Pancreas (tissue), 10 donors: Measurements from ENCODE around the gene ZNF804B. TPM values are rescaled to one million over a fixed set of nuclear protein-coding genes. Genes with fewer than 3 reads are reported as not detected.
A peak's percentile ranks its signal among the peaks of the same experiment; 100 is the strongest.

Experiments
- ATAC-seq, 4 donors: fragments of 200-7000 bp; cut with Tn5 transposase; one replicate each; pipeline versions ENCODE4 v1.8.0 to v1.9.1; 2020; ENCODE audit warnings: mild to moderate bottlenecking in 4 of 4, moderate library complexity in 4 of 4
- DNase-seq, 6 donors: peaks; one replicate each; pipeline ENCODE4 v3.0.0-alpha.2; 2020
- FAIRE-seq: peaks from 2 replicates; lab custom pipeline; 2012; peaks lifted over from hg19 to GRCh38; lab: Jason Lieb, UNC
- H3K27ac ChIP-seq, 4 donors: fragments of 200-600 bp; sonication (generic); 1 replicate in 3 of 4; 2 replicates in 1 of 4; pipeline versions ENCODE4 v1.5.0 to v1.8.0; 2020
- H3K27me3 ChIP-seq, 4 donors: fragments of 200-600 bp; one replicate each; pipeline ENCODE4 v1.8.0; 2021
- H3K36me3 ChIP-seq, 3 donors: fragments of 200-600 bp; sonication (generic) in 1 of 3; one replicate each; pipeline versions ENCODE4 v1.5.0 to v1.8.0; 2020 to 2021
- H3K4me1 ChIP-seq, 3 donors: fragments of 200-600 bp; one replicate each; pipeline ENCODE4 v1.8.0; 2021
- H3K4me3 ChIP-seq, 4 donors: fragments of 200-600 bp; sonication (generic) in 2 of 4; one replicate each; pipeline versions ENCODE4 v1.5.0 to v1.8.0; 2020 to 2021
- H3K9me3 ChIP-seq, 4 donors: fragments of 200-600 bp; one replicate each; pipeline ENCODE4 v1.8.0; 2021
- WGBS, 2 donors: extraction: QIAGEN DNeasy Blood & Tissue Kit; methylation state at CpG; one replicate each; pipeline ENCODE4 v1.1.7; 2013; 5-methylcytosine and 5-hydroxymethylcytosine counted together
- intact Hi-C, 3 donors: fragments of 100-400 bp; cut with DNase I; formaldehyde crosslinking; loops; one replicate each; pipeline versions ENCODE4 v1.11.1 to v1.14.2; 2022
- polyA plus RNA-seq, 2 donors: library from polyadenylated mRNA; stranded (reverse); fragments of 200-250 nt; gene quantifications; one replicate each; pipeline ENCODE4 v1.2.3, GENCODE V29; 2013
- total RNA-seq, 6 donors: library from RNA; stranded (reverse); fragmentation: NEBNext Ultra II Directional in 4 of 6; extraction: Animal tissue kit (Norgen Biotek cat#: 25700) in 4 of 6; gene quantifications; one replicate each; pipeline versions ENCODE4 v1.2.1 to v1.2.4, GENCODE V29; 2021 to 2023
- TF ChIP-seq, protein P1 (sequence below), 4 donors: fragments of 200-600 bp; sonication (generic) in 3 of 4; IDR thresholded peaks; one replicate each; pipeline versions ENCODE4 v1.5.0 to v1.8.0; 2021; ENCODE audit warnings: antibody characterized with exemption in 4 of 4
- donor health status: healthy with polysubstance abuse.
- donor health status: DM: no; HTN: no; CAD: no; lungs with moderate emphysema.
- donor health status: DM: no; HTN: no; CAD: no.
- donor health status: control.
- donor health status: control.
- donor health status: Bipolar disorder and iron deficiency.
- donor health status: DM: yes; HTN: yes; CAD: no.
- donor health status: DM: no; HTN: no; CAD: no.
- donor health status: DM: no; HTN: no; CAD: no.
- donor health status: DM: yes; HTN: yes; CAD: no.

Gene ZNF804B
- total and polyA plus RNA-seq, 8 donors, result 0.14 to 1.1 (median 0.42) TPM; not detected in 1

DNA sequence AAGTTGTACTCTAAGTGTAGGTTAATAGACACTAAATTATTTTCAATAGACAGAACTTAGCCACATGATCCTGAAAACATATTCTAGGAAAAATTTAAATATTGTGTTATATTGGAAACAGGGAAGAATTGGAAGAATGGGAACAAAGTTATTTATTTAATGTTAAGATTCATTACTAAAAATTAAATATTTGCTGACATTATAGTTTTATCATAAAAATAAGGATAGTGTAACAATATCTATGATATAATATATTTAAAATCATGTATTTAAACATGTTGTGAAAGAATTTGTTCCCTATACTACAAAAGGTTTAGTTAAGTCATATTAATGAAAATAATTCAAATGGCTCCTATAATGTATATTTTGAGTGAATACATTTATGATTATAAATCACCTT, 156.1 kb downstream of the ZNF804B start:
- H3K4me1 ChIP-seq, result no peaks in the 10 kb centered on the region
- intact Hi-C loops, result no loop called here
- no peaks in the 10 kb centered on the region for H3K36me3 ChIP-seq
- H3K27ac ChIP-seq, result no peak overlapping the region
- ATAC-seq, result no peak
- FAIRE-seq, result peak; percentile 66
- no peak for DNase-seq
- no peaks in the 10 kb centered on the region for H3K27me3 ChIP-seq
- no peaks in the 10 kb centered on the region for H3K9me3 ChIP-seq
- TF ChIP-seq, protein P1, sequence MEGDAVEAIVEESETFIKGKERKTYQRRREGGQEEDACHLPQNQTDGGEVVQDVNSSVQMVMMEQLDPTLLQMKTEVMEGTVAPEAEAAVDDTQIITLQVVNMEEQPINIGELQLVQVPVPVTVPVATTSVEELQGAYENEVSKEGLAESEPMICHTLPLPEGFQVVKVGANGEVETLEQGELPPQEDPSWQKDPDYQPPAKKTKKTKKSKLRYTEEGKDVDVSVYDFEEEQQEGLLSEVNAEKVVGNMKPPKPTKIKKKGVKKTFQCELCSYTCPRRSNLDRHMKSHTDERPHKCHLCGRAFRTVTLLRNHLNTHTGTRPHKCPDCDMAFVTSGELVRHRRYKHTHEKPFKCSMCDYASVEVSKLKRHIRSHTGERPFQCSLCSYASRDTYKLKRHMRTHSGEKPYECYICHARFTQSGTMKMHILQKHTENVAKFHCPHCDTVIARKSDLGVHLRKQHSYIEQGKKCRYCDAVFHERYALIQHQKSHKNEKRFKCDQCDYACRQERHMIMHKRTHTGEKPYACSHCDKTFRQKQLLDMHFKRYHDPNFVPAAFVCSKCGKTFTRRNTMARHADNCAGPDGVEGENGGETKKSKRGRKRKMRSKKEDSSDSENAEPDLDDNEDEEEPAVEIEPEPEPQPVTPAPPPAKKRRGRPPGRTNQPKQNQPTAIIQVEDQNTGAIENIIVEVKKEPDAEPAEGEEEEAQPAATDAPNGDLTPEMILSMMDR (IDR thresholded peaks at IDR 0.05), result no peak
- no peak overlapping the region for H3K4me3 ChIP-seq

DNA sequence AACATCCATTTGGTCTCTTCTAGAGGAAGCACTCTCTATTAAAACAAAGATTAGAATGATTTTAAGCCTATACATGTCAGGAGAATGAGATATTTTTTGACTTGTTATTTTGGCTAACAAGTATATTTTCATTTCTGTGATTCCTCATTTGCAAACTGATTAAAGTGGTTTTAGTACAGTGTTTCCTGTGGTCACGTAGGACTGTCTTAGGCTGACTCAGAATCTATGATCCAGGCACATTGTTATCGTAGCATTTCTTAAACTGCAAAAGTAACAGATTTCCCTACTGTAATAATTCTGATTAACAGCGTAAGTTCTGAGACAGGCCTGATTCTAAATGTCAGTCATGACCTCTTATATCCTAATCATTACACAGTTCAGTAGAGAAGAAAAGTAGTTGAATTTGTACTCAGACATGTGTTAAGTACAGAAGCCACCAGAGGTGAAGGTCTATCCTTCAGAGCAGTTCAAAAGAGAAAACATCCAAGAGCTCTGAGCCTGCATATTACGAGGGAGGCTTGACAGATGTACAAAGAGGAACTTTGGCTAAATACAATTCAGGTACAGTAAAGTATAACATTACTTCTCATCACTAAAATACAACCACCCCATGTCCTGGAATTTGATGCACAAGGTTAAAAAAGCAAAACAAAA, 160.1 kb downstream of the ZNF804B start:
- no peak overlapping the region for H3K4me3 ChIP-seq
- no peaks in the 10 kb centered on the region for H3K4me1 ChIP-seq
- no peaks in the 10 kb centered on the region for H3K27me3 ChIP-seq
- H3K27ac ChIP-seq, result no peak overlapping the region
- DNase-seq (no peak), FAIRE-seq (no peak), ATAC-seq (no peak)
- intact Hi-C loops, result no loop called here
- no peaks in the 10 kb centered on the region for H3K36me3 ChIP-seq
- WGBS, 2 donors, result 89 to 90% methylated on average over 4 of the region's 4 CpGs
- TF ChIP-seq, protein P1 (IDR thresholded peaks at IDR 0.05), result no peak
- no peaks in the 10 kb centered on the region for H3K9me3 ChIP-seq

DNA sequence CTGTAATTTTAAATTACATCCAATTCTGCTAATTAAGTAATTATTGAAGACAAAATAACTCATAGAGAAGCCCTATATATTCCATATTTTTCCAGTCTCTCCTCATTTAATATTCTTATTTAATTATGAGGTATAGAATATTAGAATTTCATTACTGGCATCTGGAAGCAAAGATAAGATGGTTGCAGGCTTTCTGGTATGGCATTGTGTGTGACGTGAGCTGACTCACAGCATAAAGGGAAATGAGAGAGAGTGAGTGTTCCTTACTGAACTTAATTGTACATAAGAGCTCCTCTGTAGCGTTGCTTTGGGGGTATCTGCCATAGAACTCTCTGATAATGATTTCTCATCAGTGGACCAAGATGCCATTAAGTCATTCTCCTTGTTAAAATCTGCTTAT, 163.4 kb downstream of the ZNF804B start:
- Histone ChIP-seq H3K27ac (no peak overlapping the region), H3K36me3 (no peaks in the 10 kb centered on the region), H3K4me3 (no peak overlapping the region), H3K4me1 (no peaks in the 10 kb centered on the region), H3K9me3 (no peaks in the 10 kb centered on the region), H3K27me3 (no peaks in the 10 kb centered on the region)
- TF ChIP-seq, protein P1 (IDR thresholded peaks at IDR 0.05), result no peak
- no peak for DNase-seq
- ATAC-seq, result no peak
- intact Hi-C loops, result no loop called here
- 72 to 77% methylated on average over 2 of the region's 2 CpGs for WGBS, 2 donors
- no peak for FAIRE-seq

DNA sequence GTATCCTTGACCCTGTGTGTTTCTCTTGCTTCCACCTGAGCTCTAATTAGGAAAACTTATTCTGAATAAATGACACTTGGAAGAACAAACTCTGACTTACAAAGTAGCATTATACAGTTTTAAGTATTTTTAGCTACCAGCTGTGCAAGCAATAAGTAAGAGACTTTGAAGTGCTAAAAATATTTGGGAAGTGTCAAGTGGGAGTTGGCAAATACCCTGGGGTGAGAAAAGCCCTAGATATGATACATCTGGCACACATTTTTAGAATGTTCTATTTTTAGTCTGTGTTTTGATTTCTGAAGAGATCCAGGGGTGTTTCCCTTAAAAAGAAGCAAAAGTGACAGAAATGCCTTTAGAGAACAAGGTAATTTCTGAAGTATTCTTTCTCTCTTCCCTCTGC, 168.8 kb downstream of the ZNF804B start:
- no peaks in the 10 kb centered on the region for H3K9me3 ChIP-seq
- H3K4me1 ChIP-seq, result no peaks in the 10 kb centered on the region
- no peaks in the 10 kb centered on the region for H3K36me3 ChIP-seq
- DNase-seq (no peak), ATAC-seq (no peak), FAIRE-seq (no peak)
- no peaks in the 10 kb centered on the region for H3K27me3 ChIP-seq
- H3K27ac ChIP-seq, result no peak overlapping the region
- H3K4me3 ChIP-seq, result no peak overlapping the region
- intact Hi-C loops, result no loop called here
- TF ChIP-seq, protein P1 (IDR thresholded peaks at IDR 0.05), result no peak

DNA sequence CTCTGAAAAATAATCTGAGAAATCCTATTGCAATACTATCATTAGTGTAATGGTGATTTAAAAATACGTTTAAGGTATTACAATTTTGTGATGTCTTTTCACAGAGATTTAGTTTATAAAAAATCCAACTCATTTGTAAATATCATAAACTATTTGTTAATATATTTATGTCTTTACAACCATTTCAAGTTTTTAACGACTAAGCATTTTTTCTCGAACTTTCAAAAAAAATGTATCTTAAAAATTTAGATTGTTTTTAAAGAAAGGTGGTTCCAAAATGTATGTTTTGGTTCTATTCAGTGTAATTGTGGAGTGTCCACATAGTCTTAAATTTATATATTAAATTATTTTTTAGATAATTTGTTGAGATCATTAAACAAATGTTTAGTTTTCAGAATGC, 170.2 kb downstream of the ZNF804B start:
- DNase-seq, result no peak
- no peaks in the 10 kb centered on the region for H3K9me3 ChIP-seq
- no peak overlapping the region for H3K27ac ChIP-seq
- no peaks in the 10 kb centered on the region for H3K4me1 ChIP-seq
- 79 to 81% methylated on average over 3 of the region's 3 CpGs for WGBS, 2 donors
- H3K27me3 ChIP-seq, result no peaks in the 10 kb centered on the region
- TF ChIP-seq, protein P1 (IDR thresholded peaks at IDR 0.05), result no peak
- peak; percentile 32 for FAIRE-seq
- intact Hi-C loops, result no loop called here
- no peak for ATAC-seq
- H3K36me3 ChIP-seq, result no peaks in the 10 kb centered on the region
- no peak overlapping the region for H3K4me3 ChIP-seq
